K562 (cell line): ENCODE results near the gene GIPR. TPM values are rescaled to one million over a fixed set of nuclear protein-coding genes. Genes with fewer than 3 reads are reported as not detected.

Experiments
- CHD7 ChIP-seq: fragments of 200-600 bp; sonication (generic); IDR thresholded peaks from one replicate; pipeline ENCODE4 v1.6.1; 2012; ENCODE audit warnings: mild to moderate bottlenecking, low read depth, low read length, inconsistent platforms
- CTCF ChIP-seq, 3 experiments: IDR thresholded peaks in 2 of 3; conservative IDR thresholded peaks in 1 of 3; 2 replicates each; pipeline ENCODE4 v1.5.1; 2011 to 2012; ENCODE audit warnings: low read length in 3 of 3, mild to moderate bottlenecking in 3 of 3, control low read depth in 2 of 3, improper control_type of control experiment in 1 of 3, inconsistent platforms in 1 of 3, low read depth in 1 of 3, mixed read lengths in 1 of 3, moderate library complexity in 1 of 3; ENCODE audit not compliant: insufficient read depth in 2 of 3
- E2F3 ChIP-seq: fragments of 250-450 bp; sonication (Bioruptor Pico); IDR thresholded peaks from 2 replicates; pipeline ENCODE4 v1.4.0; 2020; ENCODE audit warnings: mild to moderate bottlenecking
- FOS ChIP-seq: IDR thresholded peaks from 3 replicates; pipeline ENCODE4 v1.6.1; 2011; ENCODE audit not compliant: insufficient read length; ENCODE audit errors: extremely low read depth
- HDAC2 ChIP-seq: fragments of 450-650 bp; IDR thresholded peaks from 2 replicates; pipeline ENCODE4 v1.6.1; 2016; ENCODE audit warnings: mild to moderate bottlenecking
- RBM22 ChIP-seq: fragments of 200-400 bp; formaldehyde crosslinking; IDR thresholded peaks from 2 replicates; pipeline ENCODE4 v1.6.1; 2018; ENCODE audit warnings: low read length, low read depth; ENCODE audit not compliant: poor library complexity, severe bottlenecking
- SPI1 ChIP-seq: IDR thresholded peaks from 2 replicates; pipeline ENCODE4 v1.6.1; 2011; ENCODE audit warnings: low read depth, low read length, control low read depth, borderline replicate concordance
- TAF1 ChIP-seq: IDR thresholded peaks from 2 replicates; pipeline ENCODE4 v1.6.1; 2011; ENCODE audit warnings: mild to moderate bottlenecking, low read length, moderate library complexity; ENCODE audit not compliant: insufficient read depth, control insufficient read depth, severe bottlenecking; ENCODE audit errors: extremely low read depth
- U2AF1 ChIP-seq: fragments of 200-400 bp; formaldehyde crosslinking; optimal IDR thresholded peaks from 2 replicates; pipeline ENCODE3; 2017; ENCODE audit warnings: mild to moderate bottlenecking, low read depth, low read length, moderate library complexity
- ZBTB7A ChIP-seq: IDR thresholded peaks from 2 replicates; pipeline ENCODE4 v1.6.1; 2011; ENCODE audit warnings: low read depth, mild to moderate bottlenecking, low read length, moderate library complexity, borderline replicate concordance; ENCODE audit not compliant: control insufficient read depth
- ZC3H4 ChIP-seq: sonication (generic); formaldehyde crosslinking; IDR thresholded peaks from 2 replicates; pipeline ENCODE4 v1.9.0; 2021; ENCODE audit warnings: missing genetic modification reagents, borderline replicate concordance
- ZNF134 ChIP-seq: fragments of 250-450 bp; sonication (Bioruptor Pico); conservative IDR thresholded peaks from 2 replicates; pipeline ENCODE4 v1.4.0; 2020
- ZNF174 ChIP-seq: fragments of 250-450 bp; sonication (Bioruptor Pico); IDR thresholded peaks from 2 replicates; pipeline ENCODE4 v1.4.0; 2020; ENCODE audit warnings: mild to moderate bottlenecking
- ZNF24 ChIP-seq: fragments of 450-650 bp; IDR thresholded peaks from 2 replicates; pipeline ENCODE4 v1.6.1; 2016
- polyA plus RNA-seq, 8 experiments: library from polyadenylated mRNA; depleted of rRNA in 4 of 8; stranded (reverse) in 5 of 8; unstranded in 3 of 8; fragments of >200 nt; fragmentation: Nextera tagmentation in 2 of 8; fragmentation: Illumina TruSeq in 1 of 8; extraction: Ambion mirVana in 2 of 8; extraction: Trizol in 1 of 8; gene quantifications; 2 replicates each; pipeline versions ENCODE4 v1.2.1 to v1.2.3, GENCODE V29; 2011 to 2014; ENCODE audit warnings: inconsistent platforms in 1 of 8, missing spikeins in 1 of 8
- total RNA-seq, 7 experiments: library from RNA; depleted of rRNA in 6 of 7; stranded (reverse); fragments of >200 nt in 6 of 7; fragmentation: Illumina TruSeq in 2 of 7; extraction: Trizol in 2 of 7; gene quantifications; 2 replicates each; pipeline versions ENCODE4 v1.2.1 to v1.2.3, GENCODE V29; 2011 to 2021; ENCODE audit warnings: low replicate concordance in 1 of 7

The GIPR gene
- total and polyA plus RNA-seq, 9 of the 15 experiments (the other 6 are each of a cell fraction or from before 2014, with no cell fraction given) = 2.2 to 26.8 (median 12.7) TPM

GRCh38 chr19:45643024-45643926, 24.7 kb upstream of the GIPR start (continued):
- TF ChIP-seq CHD7 (no peak), HDAC2 (0 out of 2 replicates have a peak, but pooled peaks have one; percentile 28), SPI1 (no peak), FOS (no peak), ZNF24 (no peak), ZBTB7A (peak; percentile 91), U2AF1 (no peak), ZC3H4 (CRISPR knock-in tag) (no peak), TAF1 (no peak), ZNF174 (CRISPR knock-in tag) (no peak), RBM22 (no peak), E2F3 (CRISPR knock-in tag) (no peak), ZNF134 (CRISPR knock-in tag) (no peak), CTCF (IDR thresholded peaks at IDR 0.05 in 2 of 3, conservative IDR thresholded peaks at IDR 0.05 in 1 of 3; ENCODE audit: insufficient read depth in 2 of 3, low read depth in 1 of 3, low read length in 3 of 3) (peak; percentile 96 to 99 (median 97))
